Umbilical cord (tissue), 2 donors: Measurements from ENCODE around the gene FHIP1A. TPM values are rescaled to one million over a fixed set of nuclear protein-coding genes. Genes with fewer than 3 reads are reported as not detected.
A peak's percentile ranks its signal among the peaks of the same experiment; 100 is the strongest.

Experiments
- DNase-seq: peaks from one replicate; pipeline ENCODE4 v3.0.0-alpha.2; 2015; ENCODE audit warnings: low spot score
- total RNA-seq: library from RNA; depleted of rRNA; stranded (reverse); fragments of >200 nt; gene quantifications from one replicate; pipeline ENCODE4 v1.2.3, GENCODE V29; 2014; ENCODE audit warnings: low replicate concordance; ENCODE audit not compliant: insufficient read depth

The FHIP1A gene
- total RNA-seq, 1 donor from 2014 or later, result 3.4 TPM

GRCh38 chr4:151417766-151418376, 8.9 kb downstream of the FHIP1A start:
- no peak for DNase-seq

- peak; percentile 30 for DNase-seq
These were observed 9.4 kb downstream of the FHIP1A start for GRCh38 chr4:151418385-151418784.

GRCh38 chr4:151418856-151419255, 9.9 kb downstream of the FHIP1A start:
- DNase-seq, result no peak

GRCh38 chr4:151420250-151420807, 11.4 kb downstream of the FHIP1A start:
- no peak for DNase-seq

- no peak for DNase-seq
These were observed 13.9 kb downstream of the FHIP1A start for GRCh38 chr4:151422854-151423253.

GRCh38 chr4:151426513-151426912, 17.5 kb downstream of the FHIP1A start:
- no peak for DNase-seq

- no peak for DNase-seq
These were observed 18.3 kb downstream of the FHIP1A start for GRCh38 chr4:151427266-151427665.

GRCh38 chr4:151428346-151428745, 19.4 kb downstream of the FHIP1A start:
- DNase-seq, result no peak

- DNase-seq, result no peak
These were observed 21.1 kb downstream of the FHIP1A start for GRCh38 chr4:151429957-151430570.

GRCh38 chr4:151430740-151431457, 21.9 kb downstream of the FHIP1A start:
- DNase-seq, result no peak

GRCh38 chr4:151431728-151432127, 22.8 kb downstream of the FHIP1A start:
- DNase-seq, result no peak

- DNase-seq, result no peak
These were observed 23.7 kb downstream of the FHIP1A start for GRCh38 chr4:151432654-151433053.

GRCh38 chr4:151434183-151434860, 25.3 kb downstream of the FHIP1A start:
- DNase-seq, result no peak

- DNase-seq, result no peak
These were observed 27.1 kb downstream of the FHIP1A start for GRCh38 chr4:151436093-151436518.

- DNase-seq, result no peak
These were observed 28.5 kb downstream of the FHIP1A start for GRCh38 chr4:151437505-151437904.

GRCh38 chr4:151438154-151438553, 29.2 kb downstream of the FHIP1A start:
- no peak for DNase-seq

GRCh38 chr4:151439320-151439719, 30.3 kb downstream of the FHIP1A start:
- no peak for DNase-seq

GRCh38 chr4:151442002-151442401, 33.0 kb downstream of the FHIP1A start:
- DNase-seq, result no peak

- no peak for DNase-seq
These were observed 34.3 kb downstream of the FHIP1A start for GRCh38 chr4:151443247-151443646.

- DNase-seq, result no peak
These were observed 34.8 kb downstream of the FHIP1A start for GRCh38 chr4:151443752-151444151.

GRCh38 chr4:151446208-151446607, 37.2 kb downstream of the FHIP1A start:
- DNase-seq, result no peak

GRCh38 chr4:151454513-151454912, 45.5 kb downstream of the FHIP1A start:
- DNase-seq, result no peak
